Neutrophil (primary cell): ENCODE measurements around the gene TRIM41.
"Not testable (repeated sequence)": the region's sequence is repeated elsewhere in the genome, so short reads cannot be mapped to it uniquely, and the experiment has no call there.

ENCODE experiments used
- H3K27ac ChIP-seq: fragments of 200-600 bp; sonication (generic); 2 replicates; pipeline ENCODE4 v1.5.1; 2016; ENCODE audit warnings: mild to moderate bottlenecking, moderate library complexity
- H3K27me3 ChIP-seq: fragments of 200-600 bp; sonication (generic); 2 replicates; pipeline ENCODE4 v1.6.0; 2016; ENCODE audit warnings: mild to moderate bottlenecking
- H3K36me3 ChIP-seq: fragments of 200-600 bp; sonication (generic); 2 replicates; pipeline ENCODE4 v1.5.1; 2017
- H3K4me1 ChIP-seq, 2 experiments: fragments of 200-600 bp in 1 of 2; sonication (generic) in 1 of 2; 1 replicate in 1 of 2; 2 replicates in 1 of 2; pipeline versions ENCODE4 v1.5.1 to v1.6.1; 2013 to 2016; ENCODE audit warnings: low read depth in 1 of 2, low read length in 1 of 2, mild to moderate bottlenecking in 1 of 2, moderate library complexity in 1 of 2; ENCODE audit not compliant: control insufficient read depth in 1 of 2, insufficient read depth in 1 of 2
- H3K4me3 ChIP-seq, 2 experiments: fragments of 200-600 bp in 1 of 2; sonication (generic) in 1 of 2; 1 replicate in 1 of 2; 2 replicates in 1 of 2; pipeline ENCODE4 v1.5.1; 2013 to 2016; ENCODE audit warnings: low read depth in 1 of 2, low read length in 1 of 2, mild to moderate bottlenecking in 1 of 2, moderate library complexity in 1 of 2
- H3K9me3 ChIP-seq: fragments of 200-600 bp; sonication (generic); 2 replicates; pipeline ENCODE4 v1.5.1; 2016
- TF ChIP-seq, protein P1 (sequence below): fragments of 200-600 bp; sonication (generic); IDR thresholded peaks from 2 replicates; pipeline ENCODE4 v1.5.1; 2016; ENCODE audit warnings: antibody characterized with exemption

The TRIM41 gene

DNA sequence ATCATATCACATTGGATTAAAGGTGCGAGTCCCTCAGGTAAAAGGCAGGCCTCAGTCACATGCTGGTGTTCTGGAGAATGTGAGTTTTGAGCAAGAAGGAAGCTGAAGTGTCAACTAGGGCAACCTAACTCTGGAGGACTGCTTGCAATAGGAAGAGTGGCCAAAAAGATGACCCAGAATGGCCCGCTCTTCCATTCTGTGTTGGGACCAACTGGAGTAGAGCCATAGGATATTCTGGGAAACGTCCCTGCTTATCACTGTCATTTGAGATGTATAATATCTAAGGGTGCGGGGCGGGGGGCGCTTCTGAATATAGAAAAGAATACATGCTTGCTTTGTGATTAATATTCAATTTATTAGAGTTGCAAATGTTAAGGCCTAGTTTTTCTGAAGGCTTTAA is 11.0 kb upstream of the TRIM41 start:
- H3K27me3 ChIP-seq = peaks cover 82% of the 10 kb centered on the region
- no peak overlapping the region for H3K4me3 ChIP-seq
- TF ChIP-seq, protein P1, sequence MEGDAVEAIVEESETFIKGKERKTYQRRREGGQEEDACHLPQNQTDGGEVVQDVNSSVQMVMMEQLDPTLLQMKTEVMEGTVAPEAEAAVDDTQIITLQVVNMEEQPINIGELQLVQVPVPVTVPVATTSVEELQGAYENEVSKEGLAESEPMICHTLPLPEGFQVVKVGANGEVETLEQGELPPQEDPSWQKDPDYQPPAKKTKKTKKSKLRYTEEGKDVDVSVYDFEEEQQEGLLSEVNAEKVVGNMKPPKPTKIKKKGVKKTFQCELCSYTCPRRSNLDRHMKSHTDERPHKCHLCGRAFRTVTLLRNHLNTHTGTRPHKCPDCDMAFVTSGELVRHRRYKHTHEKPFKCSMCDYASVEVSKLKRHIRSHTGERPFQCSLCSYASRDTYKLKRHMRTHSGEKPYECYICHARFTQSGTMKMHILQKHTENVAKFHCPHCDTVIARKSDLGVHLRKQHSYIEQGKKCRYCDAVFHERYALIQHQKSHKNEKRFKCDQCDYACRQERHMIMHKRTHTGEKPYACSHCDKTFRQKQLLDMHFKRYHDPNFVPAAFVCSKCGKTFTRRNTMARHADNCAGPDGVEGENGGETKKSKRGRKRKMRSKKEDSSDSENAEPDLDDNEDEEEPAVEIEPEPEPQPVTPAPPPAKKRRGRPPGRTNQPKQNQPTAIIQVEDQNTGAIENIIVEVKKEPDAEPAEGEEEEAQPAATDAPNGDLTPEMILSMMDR = no peak

DNA sequence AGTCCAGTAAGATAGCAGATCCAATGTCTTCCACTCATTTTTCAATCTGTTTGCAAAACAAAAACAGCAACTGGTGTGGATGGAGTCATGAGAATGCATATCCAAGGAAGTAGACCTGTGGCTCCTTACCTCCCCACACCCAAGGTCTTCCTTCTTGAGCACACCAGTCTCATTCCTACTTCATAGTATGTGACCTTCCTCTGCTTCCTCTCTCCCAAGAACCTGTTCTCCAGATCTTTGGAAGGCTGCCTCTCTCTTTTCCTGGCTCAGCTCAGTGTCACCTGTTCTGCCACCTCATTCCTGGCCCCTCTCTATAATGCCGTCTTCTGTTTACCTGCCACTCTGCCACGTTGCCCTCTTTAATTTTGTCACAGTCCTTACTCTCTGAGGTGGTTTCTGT is 10.1 kb upstream of the TRIM41 start:
- H3K4me3 ChIP-seq = no peak overlapping the region
- no peaks in the 10 kb centered on the region for H3K9me3 ChIP-seq
- H3K4me1 ChIP-seq = peaks cover 24% of the 10 kb centered on the region in 2 experiments
- H3K27me3 ChIP-seq = peaks cover 82% of the 10 kb centered on the region
- H3K27ac ChIP-seq = no peak overlapping the region
- no peaks in the 10 kb centered on the region for H3K36me3 ChIP-seq
- TF ChIP-seq, protein P1 = no peak

More for the DNA sequence above, 11.0 kb upstream of the TRIM41 start:
- Histone ChIP-seq H3K9me3 (no peaks in the 10 kb centered on the region), H3K4me1 (peaks cover 24% of the 10 kb centered on the region in 2 experiments), H3K36me3 (no peaks in the 10 kb centered on the region), H3K27ac (no peak overlapping the region)

DNA sequence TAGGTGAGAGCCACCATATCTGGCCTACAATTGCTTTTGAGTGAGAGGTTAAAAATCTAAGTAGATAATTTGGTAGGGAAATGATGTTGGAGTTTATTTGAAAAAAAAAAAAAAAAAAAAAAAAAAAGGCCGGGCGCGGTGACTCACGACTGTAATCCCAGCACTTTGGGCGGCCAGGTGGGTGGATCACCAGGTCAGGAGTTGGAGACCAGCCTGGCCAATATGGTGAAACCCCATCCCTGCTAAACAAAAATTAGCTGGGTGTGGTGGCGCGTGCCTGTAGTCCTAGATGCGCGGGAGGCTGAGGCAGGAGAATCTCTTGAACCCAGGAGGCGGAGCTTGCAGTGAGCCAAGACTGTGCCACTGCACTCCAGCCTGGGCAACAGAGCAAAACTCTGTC is 8.8 kb upstream of the TRIM41 start:
- H3K27ac ChIP-seq, H3K9me3 ChIP-seq, H3K36me3 ChIP-seq, H3K4me3 ChIP-seq: not testable (repeated sequence)
- peaks cover 82% of the 10 kb centered on the region for H3K27me3 ChIP-seq
- peaks cover 31 to 34% of the 10 kb centered on the region in 2 experiments for H3K4me1 ChIP-seq

DNA sequence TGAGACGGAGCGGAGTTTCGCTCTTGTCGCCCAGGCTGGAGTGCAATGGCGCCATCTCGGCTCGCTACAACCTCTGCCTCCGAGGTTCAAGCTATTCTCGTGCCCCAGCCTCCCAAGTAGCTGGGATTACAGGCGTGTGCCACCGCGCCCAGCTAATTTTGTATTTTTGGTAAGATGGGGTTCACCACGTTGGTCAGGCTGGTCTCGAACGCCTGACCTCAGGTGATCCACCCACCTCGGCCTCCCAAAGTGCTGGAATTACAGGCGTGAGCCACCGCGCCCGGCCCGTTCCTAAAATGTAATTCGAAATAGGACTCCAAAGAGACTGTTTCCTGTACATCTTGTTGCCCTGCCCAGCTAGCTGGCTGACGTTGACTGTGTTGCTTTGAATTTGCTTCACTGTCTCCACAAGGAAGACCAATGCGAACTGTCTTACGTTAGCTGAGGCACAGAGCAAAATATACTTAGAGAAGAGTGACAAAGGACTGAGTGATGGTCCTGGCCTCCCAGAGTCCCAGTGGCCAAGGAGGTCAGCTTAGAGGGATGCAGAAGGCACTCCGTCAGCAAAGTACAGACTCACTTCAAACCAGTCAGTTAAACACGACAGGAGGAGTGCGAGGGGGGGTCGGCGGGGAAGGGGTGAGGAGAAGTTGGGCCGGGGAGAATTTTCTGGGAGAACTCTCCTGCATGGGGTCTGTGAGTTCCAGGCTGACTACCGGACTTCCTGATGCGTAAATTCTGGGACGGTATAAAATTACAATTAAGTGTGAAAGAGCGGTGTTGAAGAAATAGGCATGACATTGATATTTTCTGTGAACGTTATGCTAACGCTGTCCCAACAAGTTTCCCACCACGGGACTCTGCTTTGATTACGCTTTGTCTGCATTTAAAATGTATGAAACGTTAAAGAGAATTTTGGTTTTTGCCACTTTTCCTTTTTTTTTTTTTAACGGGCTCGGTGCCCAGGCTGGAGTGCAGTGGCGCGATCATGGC is 6.8 kb upstream of the TRIM41 start:
- Histone ChIP-seq H3K9me3 (no peaks in the 10 kb centered on the region), H3K36me3 (no peaks in the 10 kb centered on the region), H3K4me1 (peaks cover 31 to 34% of the 10 kb centered on the region in 2 experiments), H3K27ac (no peak overlapping the region), H3K4me3 (peak overlapping the region; percentile 31 to 56), H3K27me3 (peaks cover 63% of the 10 kb centered on the region)
- TF ChIP-seq, protein P1 = no peak

DNA sequence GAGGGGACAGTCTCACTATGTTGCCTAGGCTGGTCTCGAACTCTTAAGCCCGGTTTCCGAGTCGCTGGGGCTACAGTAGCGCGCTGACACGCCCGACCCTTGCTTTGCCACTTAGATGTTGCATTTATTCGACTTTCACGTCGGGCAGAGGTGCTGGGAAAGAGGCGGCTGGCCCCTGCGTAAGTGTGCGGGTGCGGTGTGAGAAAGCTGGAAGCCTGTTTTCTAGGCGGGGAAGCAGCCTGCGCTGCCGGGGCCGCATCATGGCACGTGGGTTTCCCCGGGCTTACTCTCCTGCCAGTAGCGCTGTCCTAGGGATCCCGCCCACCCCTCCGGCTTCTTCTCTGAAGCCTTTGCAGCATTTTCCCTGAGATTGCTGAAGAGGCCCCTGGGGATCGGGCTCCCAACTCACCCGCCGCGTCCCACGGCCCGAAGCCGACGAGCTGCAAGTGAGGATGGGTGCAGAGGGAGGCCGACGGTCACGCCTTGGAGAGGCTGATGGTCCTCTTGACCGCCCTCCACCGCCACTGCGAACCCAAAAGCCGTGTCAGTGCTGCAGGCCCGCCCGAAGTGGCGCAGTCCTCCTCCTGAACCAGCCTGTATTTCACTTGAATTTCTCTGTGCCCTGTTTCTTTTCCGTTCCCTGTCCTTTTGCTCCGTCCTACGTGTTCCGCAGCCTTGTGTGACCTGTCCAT is 5.8 kb upstream of the TRIM41 start:
- TF ChIP-seq, protein P1 = no peak
- H3K9me3 ChIP-seq = no peaks in the 10 kb centered on the region
- peak overlapping the region; percentile 27 for H3K27ac ChIP-seq
- peaks cover 38 to 44% of the 10 kb centered on the region in 2 experiments for H3K4me1 ChIP-seq
- peak overlapping the region; percentile 43 to 56 for H3K4me3 ChIP-seq
- peaks cover 61% of the 10 kb centered on the region for H3K27me3 ChIP-seq
- no peaks in the 10 kb centered on the region for H3K36me3 ChIP-seq

DNA sequence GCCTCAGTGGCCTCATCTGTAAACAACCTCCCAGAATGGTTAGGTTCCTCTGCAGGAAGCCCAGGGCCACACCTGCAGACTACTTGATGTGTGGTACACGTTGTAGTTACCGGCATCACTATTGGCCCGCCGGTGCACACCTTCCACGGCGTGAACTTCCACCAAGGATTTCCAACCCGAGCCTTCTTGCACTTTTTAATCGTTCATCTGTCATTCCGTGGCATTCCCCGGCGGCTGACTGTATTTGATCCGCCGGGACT is 5.3 kb upstream of the TRIM41 start:
- Histone ChIP-seq H3K27ac (peak overlapping the region; percentile 27), H3K4me3 (peak overlapping the region; percentile 43 to 56), H3K4me1 (peaks cover 43 to 49% of the 10 kb centered on the region in 2 experiments), H3K9me3 (no peaks in the 10 kb centered on the region), H3K27me3 (peaks cover 58% of the 10 kb centered on the region), H3K36me3 (no peaks in the 10 kb centered on the region)
- TF ChIP-seq, protein P1 = no peak
